Keratinocyte (primary cell): ENCODE measurements around the gene PRODH2. TPM values are rescaled to one million over a fixed set of nuclear protein-coding genes. Genes with fewer than 3 reads are reported as not detected.

Experiments
- DNase-seq: peaks from one replicate; pipeline ENCODE4 v3.0.0-alpha.2; 2011; ENCODE audit warnings: low read depth, missing footprints, low spot score
- FAIRE-seq: peaks from 2 replicates; lab custom pipeline; 2011; peaks lifted over from hg19 to GRCh38; lab: Jason Lieb, UNC
- H2AFZ ChIP-seq: 2 replicates; pipeline ENCODE4 v1.6.0; 2012; ENCODE audit warnings: low read length, control low read depth, inconsistent platforms; ENCODE audit not compliant: control insufficient read depth
- H3K27ac ChIP-seq: 2 replicates; pipeline ENCODE4 v1.5.1; 2011; ENCODE audit warnings: low read length; ENCODE audit not compliant: control insufficient read depth, insufficient read depth
- H3K27me3 ChIP-seq: 3 replicates; pipeline ENCODE4 v1.6.0; 2011; ENCODE audit warnings: low read length; ENCODE audit not compliant: control insufficient read depth, insufficient read depth; ENCODE audit errors: extremely low read depth
- H3K36me3 ChIP-seq, 2 experiments: 2 replicates in 1 of 2; 3 replicates in 1 of 2; pipeline ENCODE4 v1.5.1; 2011; ENCODE audit warnings: low read length in 2 of 2, mild to moderate bottlenecking in 1 of 2; ENCODE audit not compliant: control insufficient read depth in 2 of 2, insufficient read depth in 2 of 2; ENCODE audit errors: extremely low read depth in 1 of 2
- H3K4me1 ChIP-seq: 3 replicates; pipeline ENCODE4 v1.5.1; 2011; ENCODE audit warnings: low read length; ENCODE audit not compliant: control insufficient read depth, insufficient read depth; ENCODE audit errors: extremely low read depth
- H3K4me2 ChIP-seq: 3 replicates; pipeline ENCODE4 v1.6.0; 2011; ENCODE audit warnings: low read depth, low read length; ENCODE audit not compliant: control insufficient read depth, insufficient read depth; ENCODE audit errors: extremely low read depth
- H3K4me3 ChIP-seq, 3 experiments: fragments of 200-600 bp in 1 of 3; sonication (generic) in 1 of 3; 2 replicates in 2 of 3; 3 replicates in 1 of 3; pipeline ENCODE4 v1.5.1; 2011 to 2016; ENCODE audit warnings: low read length in 3 of 3, mild to moderate bottlenecking in 3 of 3, control low read depth in 2 of 3, inconsistent platforms in 1 of 3, low read depth in 1 of 3, mixed read lengths in 1 of 3, mixed run types in 1 of 3, moderate library complexity in 1 of 3; ENCODE audit not compliant: control insufficient read depth in 2 of 3, insufficient read depth in 2 of 3; ENCODE audit errors: extremely low read depth in 1 of 3
- H3K79me2 ChIP-seq: 2 replicates; pipeline ENCODE4 v1.6.0; 2012; ENCODE audit warnings: low read length; ENCODE audit not compliant: control insufficient read depth, insufficient read depth
- H3K9ac ChIP-seq: 3 replicates; pipeline ENCODE4 v1.6.0; 2011; ENCODE audit warnings: low read length; ENCODE audit not compliant: control insufficient read depth, insufficient read depth; ENCODE audit errors: extremely low read depth
- H3K9me1 ChIP-seq: 3 replicates; pipeline ENCODE4 v1.6.0; 2011; ENCODE audit warnings: low read length; ENCODE audit not compliant: control insufficient read depth, insufficient read depth; ENCODE audit errors: extremely low read depth
- H3K9me3 ChIP-seq: 2 replicates; pipeline ENCODE4 v1.5.1; 2012; ENCODE audit warnings: low read depth, low read length; ENCODE audit not compliant: control insufficient read depth
- H4K20me1 ChIP-seq: 3 replicates; pipeline ENCODE4 v1.6.0; 2011; ENCODE audit warnings: low read length; ENCODE audit not compliant: control insufficient read depth, insufficient read depth; ENCODE audit errors: extremely low read depth
- EZH2 ChIP-seq: IDR thresholded peaks from one replicate; pipeline ENCODE4 v1.6.1; 2012; ENCODE audit warnings: inconsistent platforms, mild to moderate bottlenecking, low read length, moderate library complexity
- dilution Hi-C: fragments of 300-500 bp; cut with MboI; formaldehyde crosslinking; loops from one replicate; pipeline ENCODE4 v1.7.0; 2020; ENCODE audit warnings: low sequenced_read_pairs; ENCODE audit not compliant: extremely low pct_ligation_motif_present
- polyA plus RNA-seq, 5 experiments: library from polyadenylated mRNA; depleted of rRNA in 3 of 5; stranded (reverse) in 3 of 5; stranded (forward) in 1 of 5; unstranded in 1 of 5; fragments of >200 nt; gene quantifications; 1 replicate in 1 of 5; 2 replicates in 3 of 5; 3 replicates in 1 of 5; pipeline versions ENCODE4 v1.2.1 to v1.2.3, GENCODE V29; 2011 to 2012; ENCODE audit warnings: missing spikeins in 2 of 5, low read depth in 1 of 5, low replicate concordance in 1 of 5
- TF ChIP-seq, protein P1 (sequence below), 3 experiments: IDR thresholded peaks in 1 of 3; conservative IDR thresholded peaks in 1 of 3; optimal IDR thresholded peaks in 1 of 3; 2 replicates in 2 of 3; 3 replicates in 1 of 3; pipeline versions ENCODE3 to v1.5.1; 2011; ENCODE audit warnings: low read length in 3 of 3, mild to moderate bottlenecking in 3 of 3, moderate library complexity in 2 of 3, control low read depth in 1 of 3, inconsistent platforms in 1 of 3; ENCODE audit not compliant: insufficient read depth in 2 of 3; ENCODE audit errors: extremely low read depth in 1 of 3

Gene PRODH2
- polyA plus RNA-seq, 1 donor (not counting 4 experiments of a cell fraction or from before 2014, with no cell fraction given): not detected

DNA sequence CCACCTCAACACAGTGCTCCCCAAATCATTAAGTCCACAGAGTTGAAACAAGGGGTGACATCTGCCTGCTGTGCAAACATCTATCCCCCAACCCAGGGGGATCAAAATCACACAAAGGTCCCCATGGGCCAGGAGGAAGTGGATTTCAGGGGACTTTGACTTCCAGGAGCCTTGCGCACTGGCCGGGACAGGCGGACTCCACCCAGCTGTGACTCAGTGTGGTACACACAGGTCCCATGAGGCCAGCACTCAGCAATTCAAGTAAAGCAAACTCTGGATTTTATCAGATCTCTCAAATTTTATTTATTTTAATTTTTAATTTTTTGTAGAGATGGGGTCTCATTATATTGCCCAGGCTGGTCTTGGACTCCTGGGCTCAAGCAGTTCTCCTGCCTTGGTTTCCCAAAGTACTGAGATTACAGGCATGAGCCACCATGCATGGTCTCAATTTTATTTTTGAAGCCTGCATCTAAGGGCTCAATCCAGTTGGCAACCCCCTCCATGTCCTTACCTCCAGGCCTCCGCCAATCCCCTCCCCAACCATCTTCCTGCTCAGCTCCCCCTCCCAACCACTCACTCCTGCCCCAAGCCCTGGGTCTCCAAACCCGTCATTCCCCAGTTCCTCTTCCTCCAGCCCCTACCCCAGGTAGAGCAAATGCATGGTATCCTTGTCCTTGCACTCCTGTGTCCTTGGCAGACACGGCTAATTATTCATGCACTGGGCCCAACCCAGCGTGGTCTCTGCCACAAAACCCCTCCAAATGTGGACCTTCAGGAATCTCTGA lies 19.1 kb downstream of the PRODH2 start:
- H3K27me3 ChIP-seq: peaks cover 19% of the 10 kb centered on the region
- no peak overlapping the region for H3K9ac ChIP-seq
- no peak overlapping the region for H3K4me2 ChIP-seq
- no peak for TF ChIP-seq EZH2
- TF ChIP-seq, protein P1, sequence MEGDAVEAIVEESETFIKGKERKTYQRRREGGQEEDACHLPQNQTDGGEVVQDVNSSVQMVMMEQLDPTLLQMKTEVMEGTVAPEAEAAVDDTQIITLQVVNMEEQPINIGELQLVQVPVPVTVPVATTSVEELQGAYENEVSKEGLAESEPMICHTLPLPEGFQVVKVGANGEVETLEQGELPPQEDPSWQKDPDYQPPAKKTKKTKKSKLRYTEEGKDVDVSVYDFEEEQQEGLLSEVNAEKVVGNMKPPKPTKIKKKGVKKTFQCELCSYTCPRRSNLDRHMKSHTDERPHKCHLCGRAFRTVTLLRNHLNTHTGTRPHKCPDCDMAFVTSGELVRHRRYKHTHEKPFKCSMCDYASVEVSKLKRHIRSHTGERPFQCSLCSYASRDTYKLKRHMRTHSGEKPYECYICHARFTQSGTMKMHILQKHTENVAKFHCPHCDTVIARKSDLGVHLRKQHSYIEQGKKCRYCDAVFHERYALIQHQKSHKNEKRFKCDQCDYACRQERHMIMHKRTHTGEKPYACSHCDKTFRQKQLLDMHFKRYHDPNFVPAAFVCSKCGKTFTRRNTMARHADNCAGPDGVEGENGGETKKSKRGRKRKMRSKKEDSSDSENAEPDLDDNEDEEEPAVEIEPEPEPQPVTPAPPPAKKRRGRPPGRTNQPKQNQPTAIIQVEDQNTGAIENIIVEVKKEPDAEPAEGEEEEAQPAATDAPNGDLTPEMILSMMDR (optimal IDR thresholded peaks at IDR 0.05 in 1 of 3, IDR thresholded peaks at IDR 0.05 in 1 of 3, conservative IDR thresholded peaks at IDR 0.05 in 1 of 3; ENCODE audit: extremely low read depth in 1 of 3, insufficient read depth in 2 of 3, low read length in 3 of 3): no peak
- H3K27ac ChIP-seq: no peak overlapping the region
- no peaks in the 10 kb centered on the region for H3K79me2 ChIP-seq
- dilution Hi-C loops: no loop called here
- H3K9me1 ChIP-seq: no peaks in the 10 kb centered on the region
- FAIRE-seq (no peak), DNase-seq (no peak)
- H3K9me3 ChIP-seq: no peaks in the 10 kb centered on the region
- H2AFZ ChIP-seq: no peak overlapping the region
- no peaks in the 10 kb centered on the region for H3K36me3 ChIP-seq
- no peaks in the 10 kb centered on the region for H3K4me1 ChIP-seq
- H3K4me3 ChIP-seq: no peak overlapping the region
- H4K20me1 ChIP-seq: peaks cover 2% of the 10 kb centered on the region

DNA sequence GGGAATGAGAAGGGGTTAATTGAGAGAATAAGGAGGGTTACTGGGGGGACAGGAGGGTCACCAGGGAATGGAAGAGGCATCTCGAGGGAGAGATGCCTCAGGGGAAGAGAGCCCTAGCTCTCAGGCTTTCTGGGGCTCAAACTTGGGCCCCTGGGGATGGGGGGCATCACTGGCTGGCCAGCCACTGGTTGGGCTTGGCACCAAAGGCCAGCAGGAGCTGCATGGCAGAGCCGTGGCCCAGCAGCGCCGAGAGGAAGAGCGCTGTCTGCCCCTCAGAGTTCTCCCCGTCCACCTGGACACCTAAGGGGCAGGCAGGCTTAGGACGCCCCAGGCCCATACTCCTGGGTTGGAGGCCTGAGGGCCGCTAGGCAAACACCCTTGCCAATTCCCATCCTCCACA lies 19.8 kb downstream of the PRODH2 start:
- Histone ChIP-seq H2AFZ (no peak overlapping the region), H3K9ac (no peak overlapping the region), H3K79me2 (no peaks in the 10 kb centered on the region), H3K36me3 (no peaks in the 10 kb centered on the region), H3K4me1 (no peaks in the 10 kb centered on the region), H3K9me3 (no peaks in the 10 kb centered on the region), H3K27ac (no peak overlapping the region), H3K4me3 (no peak overlapping the region), H3K9me1 (no peaks in the 10 kb centered on the region), H3K27me3 (peaks cover 14% of the 10 kb centered on the region), H3K4me2 (no peak overlapping the region), H4K20me1 (peaks cover 2% of the 10 kb centered on the region)
- dilution Hi-C loops: no loop called here
- FAIRE-seq: no peak
- no peak for DNase-seq
- no peak for TF ChIP-seq EZH2
- TF ChIP-seq, protein P1 (optimal IDR thresholded peaks at IDR 0.05 in 1 of 3, IDR thresholded peaks at IDR 0.05 in 1 of 3, conservative IDR thresholded peaks at IDR 0.05 in 1 of 3; ENCODE audit: extremely low read depth in 1 of 3, insufficient read depth in 2 of 3, low read length in 3 of 3): no peak
